GM12878 (cell line): ENCODE data around the gene KIAA1217. TPM values are rescaled to one million over a fixed set of nuclear protein-coding genes. Genes with fewer than 3 reads are reported as not detected.

ENCODE experiments used
- ATF7 ChIP-seq: fragments of 450-650 bp; IDR thresholded peaks from 2 replicates; pipeline ENCODE4 v1.6.1; 2016; ENCODE audit warnings: low read depth, mild to moderate bottlenecking
- BCL11A ChIP-seq: IDR thresholded peaks from 2 replicates; pipeline ENCODE4 v1.6.1; 2011; ENCODE audit warnings: low read depth, low read length
- CBX5 ChIP-seq: sonication (generic); IDR thresholded peaks from 2 replicates; pipeline ENCODE4 v1.6.1; 2016; ENCODE audit warnings: low read depth, moderate library complexity, mild to moderate bottlenecking, inconsistent platforms
- CHD1 ChIP-seq: IDR thresholded peaks from 2 replicates; pipeline ENCODE4 v1.6.1; 2012; ENCODE audit warnings: low read depth, low read length, improper control_type of control experiment
- ETV6 ChIP-seq, 2 experiments: fragments of 450-650 bp in 1 of 2; IDR thresholded peaks in 1 of 2; conservative IDR thresholded peaks in 1 of 2; 2 replicates each; pipeline ENCODE4 v1.6.1; 2014; ENCODE audit warnings: antibody characterized with exemption in 1 of 2, borderline replicate concordance in 1 of 2, low read depth in 1 of 2, mild to moderate bottlenecking in 1 of 2, moderate library complexity in 1 of 2
- IRF4 ChIP-seq: IDR thresholded peaks from 2 replicates; pipeline ENCODE4 v1.6.1; 2011; ENCODE audit warnings: low read depth, low read length
- LARP7 ChIP-seq: fragments of 450-650 bp; IDR thresholded peaks from 2 replicates; pipeline ENCODE4 v1.6.1; 2017; ENCODE audit warnings: mild to moderate bottlenecking
- MEF2B ChIP-seq: fragments of 450-650 bp; IDR thresholded peaks from 2 replicates; pipeline ENCODE4 v1.6.1; 2018; ENCODE audit warnings: mild to moderate bottlenecking, moderate library complexity; ENCODE audit not compliant: partially characterized antibody, poor library complexity, severe bottlenecking
- NFYB ChIP-seq: IDR thresholded peaks from 2 replicates; pipeline ENCODE4 v1.6.1; 2011; ENCODE audit warnings: low read depth, mild to moderate bottlenecking, low read length, improper control_type of control experiment, moderate library complexity; ENCODE audit not compliant: insufficient read depth
- NR2C2 ChIP-seq: IDR thresholded peaks from 2 replicates; pipeline ENCODE4 v1.6.1; 2011; ENCODE audit warnings: borderline replicate concordance, low read depth; ENCODE audit not compliant: control insufficient read depth, insufficient read length
- PAX8 ChIP-seq: fragments of 450-650 bp; IDR thresholded peaks from 2 replicates; pipeline ENCODE4 v1.6.1; 2017; ENCODE audit warnings: mild to moderate bottlenecking, moderate library complexity
- POU2F2 ChIP-seq: IDR thresholded peaks from 3 replicates; pipeline ENCODE4 v1.6.1; 2011; ENCODE audit warnings: low read depth, mild to moderate bottlenecking, low read length, borderline replicate concordance
- RAD21 ChIP-seq: IDR thresholded peaks from 2 replicates; pipeline ENCODE4 v1.6.1; 2011; ENCODE audit warnings: mild to moderate bottlenecking, low read depth, low read length, moderate library complexity; ENCODE audit not compliant: insufficient read depth
- RAD51 ChIP-seq: fragments of 450-650 bp; IDR thresholded peaks from 2 replicates; pipeline ENCODE4 v1.6.1; 2016; ENCODE audit warnings: moderate library complexity, mild to moderate bottlenecking, inconsistent platforms
- SMARCA5 ChIP-seq: fragments of 450-650 bp; IDR thresholded peaks from 2 replicates; pipeline ENCODE4 v1.6.1; 2017; ENCODE audit warnings: mild to moderate bottlenecking
- SMC3 ChIP-seq: IDR thresholded peaks from 2 replicates; pipeline ENCODE4 v1.6.1; 2011; ENCODE audit warnings: low read length, improper control_type of control experiment, borderline replicate concordance
- TBL1XR1 ChIP-seq: IDR thresholded peaks from 2 replicates; pipeline ENCODE4 v1.6.1; 2012; ENCODE audit warnings: low read depth, low read length, improper control_type of control experiment
- ZNF384 ChIP-seq: IDR thresholded peaks from 2 replicates; pipeline ENCODE4 v1.6.1; 2012; ENCODE audit warnings: low read depth, mild to moderate bottlenecking, low read length, improper control_type of control experiment, borderline replicate concordance
- polyA plus RNA-seq, 11 experiments: library from polyadenylated mRNA; depleted of rRNA in 4 of 11; unstranded in 6 of 11; stranded (reverse) in 5 of 11; fragments of >200 nt; fragmentation: Nextera tagmentation in 4 of 11; fragmentation: Illumina TruSeq in 1 of 11; extraction: Ambion mirVana in 4 of 11; extraction: Trizol in 1 of 11; gene quantifications; 1 replicate in 1 of 11; 2 replicates in 10 of 11; pipeline versions ENCODE4 v1.2.1 to v1.2.3, GENCODE V29; 2011 to 2016; ENCODE audit warnings: inconsistent platforms in 2 of 11, missing spikeins in 2 of 11, low read depth in 1 of 11
- total RNA-seq, 4 experiments: library from RNA; depleted of rRNA in 3 of 4; stranded (reverse); fragments of >200 nt in 3 of 4; fragmentation: Illumina TruSeq in 1 of 4; extraction: Trizol in 1 of 4; gene quantifications; 2 replicates each; pipeline versions ENCODE4 v1.2.1 to v1.2.3, GENCODE V29; 2013 to 2021
- TF ChIP-seq, protein P1 (sequence below): IDR thresholded peaks from 2 replicates; pipeline ENCODE4 v1.6.1; 2012; ENCODE audit warnings: mild to moderate bottlenecking, low read depth, low read length
- TF ChIP-seq, protein P2 (sequence below): IDR thresholded peaks from 2 replicates; pipeline ENCODE4 v1.6.1; 2011; ENCODE audit warnings: low read depth, mild to moderate bottlenecking, low read length, moderate library complexity, borderline replicate concordance; ENCODE audit errors: extremely low read depth
- TF ChIP-seq, protein P3 (sequence below): IDR thresholded peaks from 2 replicates; pipeline ENCODE4 v1.6.1; 2012; ENCODE audit warnings: improper control_type of control experiment, low read depth, low read length; ENCODE audit not compliant: insufficient replicate concordance

Gene KIAA1217
- total and polyA plus RNA-seq, 10 of the 15 experiments (the other 5 are each of a cell fraction or from before 2014, with no cell fraction given) = 0.57 to 3.8 (median 2.1) TPM

DNA sequence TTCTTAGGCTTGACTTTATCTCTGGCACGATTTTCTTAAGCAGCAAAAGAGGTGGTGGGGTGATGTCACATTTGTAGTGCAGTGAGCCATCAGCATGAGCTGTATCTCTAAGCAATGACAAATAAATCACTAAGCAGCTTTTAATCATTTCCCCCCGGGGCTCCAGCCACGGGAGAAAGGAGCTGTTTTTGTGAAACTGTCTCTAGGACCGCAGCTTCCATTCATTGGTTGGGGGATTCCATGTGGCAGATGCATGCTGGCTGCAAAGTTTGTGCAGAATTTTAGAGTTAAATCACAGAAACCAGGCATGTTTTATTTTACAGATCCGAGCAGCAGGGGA lies 464 bp downstream of the KIAA1217 start (continued):
- TF ChIP-seq, protein P1, sequence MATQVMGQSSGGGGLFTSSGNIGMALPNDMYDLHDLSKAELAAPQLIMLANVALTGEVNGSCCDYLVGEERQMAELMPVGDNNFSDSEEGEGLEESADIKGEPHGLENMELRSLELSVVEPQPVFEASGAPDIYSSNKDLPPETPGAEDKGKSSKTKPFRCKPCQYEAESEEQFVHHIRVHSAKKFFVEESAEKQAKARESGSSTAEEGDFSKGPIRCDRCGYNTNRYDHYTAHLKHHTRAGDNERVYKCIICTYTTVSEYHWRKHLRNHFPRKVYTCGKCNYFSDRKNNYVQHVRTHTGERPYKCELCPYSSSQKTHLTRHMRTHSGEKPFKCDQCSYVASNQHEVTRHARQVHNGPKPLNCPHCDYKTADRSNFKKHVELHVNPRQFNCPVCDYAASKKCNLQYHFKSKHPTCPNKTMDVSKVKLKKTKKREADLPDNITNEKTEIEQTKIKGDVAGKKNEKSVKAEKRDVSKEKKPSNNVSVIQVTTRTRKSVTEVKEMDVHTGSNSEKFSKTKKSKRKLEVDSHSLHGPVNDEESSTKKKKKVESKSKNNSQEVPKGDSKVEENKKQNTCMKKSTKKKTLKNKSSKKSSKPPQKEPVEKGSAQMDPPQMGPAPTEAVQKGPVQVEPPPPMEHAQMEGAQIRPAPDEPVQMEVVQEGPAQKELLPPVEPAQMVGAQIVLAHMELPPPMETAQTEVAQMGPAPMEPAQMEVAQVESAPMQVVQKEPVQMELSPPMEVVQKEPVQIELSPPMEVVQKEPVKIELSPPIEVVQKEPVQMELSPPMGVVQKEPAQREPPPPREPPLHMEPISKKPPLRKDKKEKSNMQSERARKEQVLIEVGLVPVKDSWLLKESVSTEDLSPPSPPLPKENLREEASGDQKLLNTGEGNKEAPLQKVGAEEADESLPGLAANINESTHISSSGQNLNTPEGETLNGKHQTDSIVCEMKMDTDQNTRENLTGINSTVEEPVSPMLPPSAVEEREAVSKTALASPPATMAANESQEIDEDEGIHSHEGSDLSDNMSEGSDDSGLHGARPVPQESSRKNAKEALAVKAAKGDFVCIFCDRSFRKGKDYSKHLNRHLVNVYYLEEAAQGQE = no peak
- TF ChIP-seq BCL11A (no peak), PAX8 (no peak), RAD51 (no peak), IRF4 (no peak), ZNF384 (no peak), POU2F2 (0 out of 3 replicates have a peak, but pooled peaks have one; percentile 27), MEF2B (no peak), NFYB (peak; percentile 64), LARP7 (no peak), CHD1 (no peak), SMC3 (no peak; the same call in 1 of the 2 replicates), ATF7 (peak; percentile 75; the same call in 1 of the 2 replicates), RAD21 (no peak), NR2C2 (no peak), SMARCA5 (no peak), CBX5 (no peak), TBL1XR1 (no peak), ETV6 (conservative IDR thresholded peaks at IDR 0.05 in 1 of 2, IDR thresholded peaks at IDR 0.05 in 1 of 2; ENCODE audit: borderline replicate concordance in 1 of 2, low read depth in 1 of 2) (no peak)
- TF ChIP-seq, protein P2, sequence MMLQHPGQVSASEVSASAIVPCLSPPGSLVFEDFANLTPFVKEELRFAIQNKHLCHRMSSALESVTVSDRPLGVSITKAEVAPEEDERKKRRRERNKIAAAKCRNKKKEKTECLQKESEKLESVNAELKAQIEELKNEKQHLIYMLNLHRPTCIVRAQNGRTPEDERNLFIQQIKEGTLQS = no peak
- TF ChIP-seq, protein P3, sequence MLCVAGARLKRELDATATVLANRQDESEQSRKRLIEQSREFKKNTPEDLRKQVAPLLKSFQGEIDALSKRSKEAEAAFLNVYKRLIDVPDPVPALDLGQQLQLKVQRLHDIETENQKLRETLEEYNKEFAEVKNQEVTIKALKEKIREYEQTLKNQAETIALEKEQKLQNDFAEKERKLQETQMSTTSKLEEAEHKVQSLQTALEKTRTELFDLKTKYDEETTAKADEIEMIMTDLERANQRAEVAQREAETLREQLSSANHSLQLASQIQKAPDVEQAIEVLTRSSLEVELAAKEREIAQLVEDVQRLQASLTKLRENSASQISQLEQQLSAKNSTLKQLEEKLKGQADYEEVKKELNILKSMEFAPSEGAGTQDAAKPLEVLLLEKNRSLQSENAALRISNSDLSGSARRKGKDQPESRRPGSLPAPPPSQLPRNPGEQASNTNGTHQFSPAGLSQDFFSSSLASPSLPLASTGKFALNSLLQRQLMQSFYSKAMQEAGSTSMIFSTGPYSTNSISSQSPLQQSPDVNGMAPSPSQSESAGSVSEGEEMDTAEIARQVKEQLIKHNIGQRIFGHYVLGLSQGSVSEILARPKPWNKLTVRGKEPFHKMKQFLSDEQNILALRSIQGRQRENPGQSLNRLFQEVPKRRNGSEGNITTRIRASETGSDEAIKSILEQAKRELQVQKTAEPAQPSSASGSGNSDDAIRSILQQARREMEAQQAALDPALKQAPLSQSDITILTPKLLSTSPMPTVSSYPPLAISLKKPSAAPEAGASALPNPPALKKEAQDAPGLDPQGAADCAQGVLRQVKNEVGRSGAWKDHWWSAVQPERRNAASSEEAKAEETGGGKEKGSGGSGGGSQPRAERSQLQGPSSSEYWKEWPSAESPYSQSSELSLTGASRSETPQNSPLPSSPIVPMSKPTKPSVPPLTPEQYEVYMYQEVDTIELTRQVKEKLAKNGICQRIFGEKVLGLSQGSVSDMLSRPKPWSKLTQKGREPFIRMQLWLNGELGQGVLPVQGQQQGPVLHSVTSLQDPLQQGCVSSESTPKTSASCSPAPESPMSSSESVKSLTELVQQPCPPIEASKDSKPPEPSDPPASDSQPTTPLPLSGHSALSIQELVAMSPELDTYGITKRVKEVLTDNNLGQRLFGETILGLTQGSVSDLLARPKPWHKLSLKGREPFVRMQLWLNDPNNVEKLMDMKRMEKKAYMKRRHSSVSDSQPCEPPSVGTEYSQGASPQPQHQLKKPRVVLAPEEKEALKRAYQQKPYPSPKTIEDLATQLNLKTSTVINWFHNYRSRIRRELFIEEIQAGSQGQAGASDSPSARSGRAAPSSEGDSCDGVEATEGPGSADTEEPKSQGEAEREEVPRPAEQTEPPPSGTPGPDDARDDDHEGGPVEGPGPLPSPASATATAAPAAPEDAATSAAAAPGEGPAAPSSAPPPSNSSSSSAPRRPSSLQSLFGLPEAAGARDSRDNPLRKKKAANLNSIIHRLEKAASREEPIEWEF = no peak
